ENCODE data around the gene ORM2. TPM values are rescaled to one million over a fixed set of nuclear protein-coding genes. Genes with fewer than 3 reads are reported as not detected.
"Not testable (repeated sequence)": the region's sequence is repeated elsewhere in the genome, so short reads cannot be mapped to it uniquely, and the experiment has no call there.

ORM2 gene
- total RNA-seq, 2 donors from 2014 or later: not detected

DNA sequence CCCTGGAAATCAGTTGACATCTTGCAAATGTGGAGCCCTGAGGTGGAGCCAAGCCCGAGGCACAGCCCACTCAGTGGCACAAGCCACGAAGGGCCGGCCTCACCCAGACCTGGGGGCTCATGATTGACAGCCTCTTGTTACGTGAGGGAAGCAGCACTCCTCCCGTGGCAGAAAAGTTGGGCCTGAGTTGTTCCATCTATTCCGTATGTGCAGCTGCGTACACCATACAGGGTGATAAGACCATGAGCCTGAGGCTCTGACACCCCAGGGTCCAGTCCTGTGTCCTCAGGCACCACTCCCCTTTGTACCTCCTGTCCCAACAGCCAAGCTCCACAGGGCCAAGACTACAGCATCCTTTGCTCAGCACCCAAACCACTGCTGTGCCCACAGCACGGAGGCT is 1.9 kb upstream of the ORM2 start:
- TF ChIP-seq POLR2A (IDR thresholded peaks at IDR 0.05): no peak
- TF ChIP-seq, protein P1, sequence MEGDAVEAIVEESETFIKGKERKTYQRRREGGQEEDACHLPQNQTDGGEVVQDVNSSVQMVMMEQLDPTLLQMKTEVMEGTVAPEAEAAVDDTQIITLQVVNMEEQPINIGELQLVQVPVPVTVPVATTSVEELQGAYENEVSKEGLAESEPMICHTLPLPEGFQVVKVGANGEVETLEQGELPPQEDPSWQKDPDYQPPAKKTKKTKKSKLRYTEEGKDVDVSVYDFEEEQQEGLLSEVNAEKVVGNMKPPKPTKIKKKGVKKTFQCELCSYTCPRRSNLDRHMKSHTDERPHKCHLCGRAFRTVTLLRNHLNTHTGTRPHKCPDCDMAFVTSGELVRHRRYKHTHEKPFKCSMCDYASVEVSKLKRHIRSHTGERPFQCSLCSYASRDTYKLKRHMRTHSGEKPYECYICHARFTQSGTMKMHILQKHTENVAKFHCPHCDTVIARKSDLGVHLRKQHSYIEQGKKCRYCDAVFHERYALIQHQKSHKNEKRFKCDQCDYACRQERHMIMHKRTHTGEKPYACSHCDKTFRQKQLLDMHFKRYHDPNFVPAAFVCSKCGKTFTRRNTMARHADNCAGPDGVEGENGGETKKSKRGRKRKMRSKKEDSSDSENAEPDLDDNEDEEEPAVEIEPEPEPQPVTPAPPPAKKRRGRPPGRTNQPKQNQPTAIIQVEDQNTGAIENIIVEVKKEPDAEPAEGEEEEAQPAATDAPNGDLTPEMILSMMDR (IDR thresholded peaks at IDR 0.05): no peak
- DNase-seq (no peak), ATAC-seq (no peak)
- Histone ChIP-seq H3K27ac (no peak overlapping the region), H3K27me3 (no peaks in the 10 kb centered on the region), H3K4me1 (no peaks in the 10 kb centered on the region), H3K36me3 (replicated peaks in 1 of 2; ENCODE audit: insufficient read depth in 1 of 2, low read depth in 2 of 2) (no peaks in the 10 kb centered on the region), H3K9me3 (no peaks in the 10 kb centered on the region), H3K4me3 (no peak overlapping the region)
- intact Hi-C loops (cut with DNase I): no loop called here
- WGBS, 2 donors: 93 to 100% methylated on average over 2 to 8 of the region's 8 CpGs

DNA sequence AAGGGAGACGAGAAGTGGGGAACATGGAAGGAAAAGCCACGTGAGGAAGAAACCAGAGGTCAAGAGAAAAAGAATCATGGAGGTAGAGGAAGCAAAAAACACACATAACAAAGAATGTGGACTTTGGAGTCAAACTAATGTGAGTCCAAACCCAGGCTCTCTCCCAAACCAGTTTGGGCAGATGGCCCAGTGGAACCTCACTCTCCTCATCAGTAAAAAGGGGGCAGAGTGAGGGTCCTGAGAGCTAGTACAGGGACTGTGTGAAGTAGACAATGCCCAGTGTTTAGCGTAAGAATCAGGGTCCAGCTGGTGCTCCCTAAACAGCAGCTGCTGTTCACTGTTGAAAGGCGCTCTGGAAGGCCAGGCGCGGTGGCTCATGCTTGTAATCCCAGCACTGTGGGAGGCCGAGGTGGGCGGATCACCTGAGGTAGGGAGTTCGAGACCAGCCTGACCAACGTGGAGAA is 1.3 kb upstream of the ORM2 start:
- H3K27ac ChIP-seq; H3K4me1 ChIP-seq; H3K36me3 ChIP-seq (replicated peaks in 1 of 2; ENCODE audit: insufficient read depth in 1 of 2, low read depth in 2 of 2); H3K9me3 ChIP-seq; ATAC-seq; DNase-seq; H3K27me3 ChIP-seq; H3K4me3 ChIP-seq; intact Hi-C loops (cut with DNase I): not testable (repeated sequence)
- WGBS, 2 donors: 83 to 87% methylated on average over 9 to 10 of the region's 10 CpGs

DNA sequence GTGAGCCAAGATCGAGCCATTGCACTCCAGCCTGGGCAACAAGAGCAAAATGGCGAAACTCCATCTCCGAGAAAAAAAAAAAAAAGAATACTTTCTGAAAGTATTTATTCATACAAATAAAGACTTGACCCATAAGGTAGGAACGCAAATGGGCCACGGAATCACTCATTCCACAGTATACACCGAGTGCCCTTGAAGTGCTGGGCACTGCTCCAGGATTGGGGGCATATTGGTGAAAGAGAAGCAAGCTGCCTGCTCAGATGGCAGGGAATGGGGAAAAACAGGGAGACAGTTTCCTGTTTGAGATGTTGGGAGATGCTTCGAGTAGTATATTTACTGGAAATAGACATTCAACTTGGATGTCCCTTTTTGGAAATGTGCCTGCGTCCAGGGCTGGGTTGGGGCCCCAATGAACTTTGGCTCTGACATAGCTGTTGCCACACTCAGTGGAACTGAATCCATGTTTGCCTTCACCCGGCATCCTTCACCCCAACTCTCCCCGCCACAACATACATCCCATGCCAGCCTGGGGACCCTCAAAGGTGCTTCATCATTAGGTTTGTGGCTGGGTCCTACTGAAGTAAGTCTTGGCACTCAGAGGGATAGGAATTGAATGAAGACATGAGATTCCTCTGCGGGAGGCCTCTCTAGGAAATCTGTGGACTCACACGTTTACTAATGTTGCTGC is 588 bp upstream of the ORM2 start:
- H3K4me3 ChIP-seq; H3K9me3 ChIP-seq; ATAC-seq; H3K36me3 ChIP-seq (replicated peaks in 1 of 2; ENCODE audit: insufficient read depth in 1 of 2, low read depth in 2 of 2); H3K4me1 ChIP-seq; intact Hi-C loops (cut with DNase I); H3K27ac ChIP-seq; H3K27me3 ChIP-seq: not testable (repeated sequence)
- DNase-seq: peak in 1 of 4 donors; percentile 18
- whole genome bisulfite sequencing, 2 donors: 65 to 68% methylated on average over 10 of the region's 12 CpGs

DNA sequence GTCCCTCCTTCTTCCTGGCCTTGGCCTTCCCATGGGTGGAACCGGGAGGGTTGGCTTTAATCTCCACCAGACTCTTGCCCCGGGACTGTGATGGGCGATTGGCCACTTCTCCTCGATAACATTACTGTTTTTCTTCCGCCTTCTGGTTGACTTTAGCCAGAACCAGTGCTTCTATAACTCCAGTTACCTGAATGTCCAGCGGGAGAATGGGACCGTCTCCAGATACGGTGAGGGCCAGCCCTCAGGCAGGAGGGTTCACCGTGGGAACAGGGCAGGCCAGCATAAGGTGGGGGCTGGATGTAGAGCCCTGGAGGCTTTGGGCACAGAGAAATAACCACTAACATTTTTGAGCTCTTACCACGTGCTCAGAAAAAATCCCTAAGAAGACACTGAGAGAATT is 967 bp downstream of the ORM2 start:
- ATAC-seq (no peak), DNase-seq (no peak)
- TF ChIP-seq, protein P1 (IDR thresholded peaks at IDR 0.05): no peak
- TF ChIP-seq POLR2A (IDR thresholded peaks at IDR 0.05): no peak
- H3K9me3 ChIP-seq: no peaks in the 10 kb centered on the region
- H3K27ac ChIP-seq: no peak overlapping the region
- H3K4me1 ChIP-seq: no peaks in the 10 kb centered on the region
- intact Hi-C loops (cut with DNase I): no loop called here
- no peak overlapping the region for H3K4me3 ChIP-seq
- WGBS, 2 donors: 69 to 72% methylated on average over 10 of the region's 10 CpGs
- H3K27me3 ChIP-seq: no peaks in the 10 kb centered on the region
- H3K36me3 ChIP-seq (replicated peaks in 1 of 2; ENCODE audit: insufficient read depth in 1 of 2, low read depth in 2 of 2): no peaks in the 10 kb centered on the region

DNA sequence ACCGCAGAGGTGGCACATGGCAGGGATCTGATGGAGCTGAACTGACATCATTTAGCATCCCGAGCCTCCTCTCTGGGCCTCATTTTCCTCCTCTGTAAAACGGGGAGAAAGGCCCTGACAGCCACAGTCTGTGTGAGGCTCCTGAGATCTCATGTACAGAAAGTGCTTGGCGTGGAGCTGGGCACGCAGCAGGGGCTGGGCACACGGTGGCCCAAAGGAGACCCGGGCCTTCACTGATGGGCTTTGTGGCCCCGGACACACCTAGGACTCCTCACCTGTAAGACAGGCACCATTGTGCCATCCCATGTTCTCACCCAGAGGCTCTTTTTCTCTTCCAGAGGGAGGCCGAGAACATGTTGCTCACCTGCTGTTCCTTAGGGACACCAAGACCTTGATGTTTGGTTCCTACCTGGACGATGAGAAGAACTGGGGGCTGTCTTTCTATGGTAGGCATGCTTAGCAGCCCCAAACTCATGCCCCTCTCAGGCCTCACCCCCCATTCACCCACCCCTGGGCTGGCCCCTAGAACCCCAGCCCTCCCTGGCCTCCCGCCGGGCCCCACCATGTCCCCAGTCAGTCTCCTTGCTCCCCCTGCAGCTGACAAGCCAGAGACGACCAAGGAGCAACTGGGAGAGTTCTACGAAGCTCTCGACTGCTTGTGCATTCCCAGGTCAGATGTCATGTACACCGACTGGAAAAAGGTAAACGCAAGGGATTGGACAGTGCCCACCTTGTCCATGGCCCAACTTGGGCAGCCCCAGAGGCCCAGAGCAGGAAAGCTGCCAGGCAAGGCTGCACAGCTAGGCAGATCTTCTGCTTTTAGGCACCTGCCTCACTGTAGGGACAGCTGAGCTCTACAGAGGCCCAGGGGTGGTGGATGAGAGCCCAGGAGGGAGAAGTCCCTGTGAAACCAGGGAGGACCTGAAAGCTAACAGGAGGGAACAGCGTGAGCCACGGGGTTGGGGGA is 1.8 kb downstream of the ORM2 start:
- H3K27ac ChIP-seq; H3K27me3 ChIP-seq; DNase-seq; H3K9me3 ChIP-seq; intact Hi-C loops (cut with DNase I); ATAC-seq; H3K4me1 ChIP-seq; H3K4me3 ChIP-seq; H3K36me3 ChIP-seq (replicated peaks in 1 of 2; ENCODE audit: insufficient read depth in 1 of 2, low read depth in 2 of 2): not testable (repeated sequence)
- 73 to 77% methylated on average over 7 to 17 of the region's 19 CpGs for WGBS, 2 donors

DNA sequence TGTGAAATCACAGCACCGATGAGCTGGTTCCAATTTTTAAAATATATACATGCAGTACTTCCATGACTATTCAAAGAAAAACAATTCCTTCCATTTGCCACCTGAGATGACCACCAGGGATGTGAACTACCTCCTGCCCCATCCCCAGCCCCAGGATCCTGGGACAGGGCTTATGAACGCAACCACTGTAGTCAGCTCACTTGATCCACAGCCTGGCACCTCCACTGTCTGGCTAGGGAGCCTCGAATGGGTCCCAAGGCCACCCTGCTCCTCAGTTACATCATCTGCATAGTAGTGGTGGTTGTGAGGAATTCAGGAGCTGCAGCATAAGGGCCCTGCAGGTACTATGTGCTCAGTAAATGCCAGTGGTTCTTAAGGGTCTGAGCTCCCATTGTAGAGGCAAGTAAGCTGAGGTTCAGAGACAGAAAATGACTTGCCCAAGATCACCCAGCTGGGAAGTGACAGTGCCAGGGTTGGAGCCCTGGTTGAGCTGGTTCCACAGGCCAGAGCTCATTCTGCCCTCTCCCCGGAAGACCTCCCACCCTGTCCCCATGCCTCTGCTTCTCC is 2.9 kb downstream of the ORM2 start:
- intact Hi-C loops (cut with DNase I); DNase-seq; H3K27me3 ChIP-seq; H3K4me3 ChIP-seq; H3K9me3 ChIP-seq; ATAC-seq; H3K4me1 ChIP-seq; H3K27ac ChIP-seq; H3K36me3 ChIP-seq (replicated peaks in 1 of 2; ENCODE audit: insufficient read depth in 1 of 2, low read depth in 2 of 2): not testable (repeated sequence)
- WGBS, 2 donors: 54 to 62% methylated on average over 3 of the region's 4 CpGs

DNA sequence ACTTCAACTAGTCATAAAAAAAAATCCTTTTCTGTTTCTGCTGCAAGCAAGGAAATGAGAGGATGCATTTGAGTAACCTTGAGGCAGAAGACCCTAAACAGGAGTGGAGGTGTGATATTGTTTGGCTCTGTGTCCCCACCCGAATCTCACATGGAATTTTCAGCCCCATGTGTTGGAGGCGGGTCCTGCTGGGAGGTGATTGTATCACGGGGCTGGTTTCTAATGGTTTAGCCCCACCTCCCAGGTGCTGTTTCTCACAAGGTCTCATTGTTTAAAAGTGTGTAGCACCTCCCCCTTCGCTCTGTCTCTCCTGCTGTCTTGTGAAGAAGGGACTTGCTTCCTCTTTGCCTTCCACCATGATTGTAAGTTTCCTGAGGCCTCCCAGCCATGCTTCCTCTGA is 4.0 kb downstream of the ORM2 start:
- H3K9me3 ChIP-seq; intact Hi-C loops (cut with DNase I); H3K4me3 ChIP-seq; H3K36me3 ChIP-seq (replicated peaks in 1 of 2; ENCODE audit: insufficient read depth in 1 of 2, low read depth in 2 of 2); DNase-seq; H3K27me3 ChIP-seq; ATAC-seq; H3K4me1 ChIP-seq; H3K27ac ChIP-seq: not testable (repeated sequence)
- WGBS, 2 donors: 72 to 89% methylated on average over 3 of the region's 4 CpGs
